Keratinocyte (primary cell): ENCODE results near the gene AKAP4.

ENCODE experiments used
- EZH2 ChIP-seq: IDR thresholded peaks from one replicate; pipeline ENCODE4 v1.6.1; 2012; ENCODE audit warnings: inconsistent platforms, mild to moderate bottlenecking, low read length, moderate library complexity
- TF ChIP-seq, protein P1 (sequence below), 3 experiments: IDR thresholded peaks in 1 of 3; conservative IDR thresholded peaks in 1 of 3; optimal IDR thresholded peaks in 1 of 3; 2 replicates in 2 of 3; 3 replicates in 1 of 3; pipeline versions ENCODE3 to v1.5.1; 2011; ENCODE audit warnings: low read length in 3 of 3, mild to moderate bottlenecking in 3 of 3, moderate library complexity in 2 of 3, control low read depth in 1 of 3, inconsistent platforms in 1 of 3; ENCODE audit not compliant: insufficient read depth in 2 of 3; ENCODE audit errors: extremely low read depth in 1 of 3

DNA sequence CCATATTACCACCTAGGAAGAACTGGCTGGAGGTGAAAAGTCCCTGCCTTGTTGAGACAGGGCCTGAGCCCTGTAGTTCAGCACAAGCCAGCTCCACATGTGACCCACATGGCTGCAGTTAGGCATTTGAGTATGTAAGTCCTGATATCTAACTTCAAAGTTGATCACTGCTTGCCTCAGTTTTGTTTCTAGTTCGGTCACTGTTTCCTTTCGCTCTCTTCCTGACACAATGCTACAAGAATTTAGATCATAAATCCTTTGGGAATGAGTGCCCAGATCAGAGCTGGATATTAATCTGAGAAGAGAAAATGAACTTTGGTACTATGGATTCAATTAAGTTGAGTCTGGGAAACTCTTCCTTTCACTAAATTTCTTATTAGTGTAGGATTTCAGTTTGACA lies 48.4 kb downstream of the AKAP4 start:
- TF ChIP-seq, protein P1, sequence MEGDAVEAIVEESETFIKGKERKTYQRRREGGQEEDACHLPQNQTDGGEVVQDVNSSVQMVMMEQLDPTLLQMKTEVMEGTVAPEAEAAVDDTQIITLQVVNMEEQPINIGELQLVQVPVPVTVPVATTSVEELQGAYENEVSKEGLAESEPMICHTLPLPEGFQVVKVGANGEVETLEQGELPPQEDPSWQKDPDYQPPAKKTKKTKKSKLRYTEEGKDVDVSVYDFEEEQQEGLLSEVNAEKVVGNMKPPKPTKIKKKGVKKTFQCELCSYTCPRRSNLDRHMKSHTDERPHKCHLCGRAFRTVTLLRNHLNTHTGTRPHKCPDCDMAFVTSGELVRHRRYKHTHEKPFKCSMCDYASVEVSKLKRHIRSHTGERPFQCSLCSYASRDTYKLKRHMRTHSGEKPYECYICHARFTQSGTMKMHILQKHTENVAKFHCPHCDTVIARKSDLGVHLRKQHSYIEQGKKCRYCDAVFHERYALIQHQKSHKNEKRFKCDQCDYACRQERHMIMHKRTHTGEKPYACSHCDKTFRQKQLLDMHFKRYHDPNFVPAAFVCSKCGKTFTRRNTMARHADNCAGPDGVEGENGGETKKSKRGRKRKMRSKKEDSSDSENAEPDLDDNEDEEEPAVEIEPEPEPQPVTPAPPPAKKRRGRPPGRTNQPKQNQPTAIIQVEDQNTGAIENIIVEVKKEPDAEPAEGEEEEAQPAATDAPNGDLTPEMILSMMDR (optimal IDR thresholded peaks at IDR 0.05 in 1 of 3, IDR thresholded peaks at IDR 0.05 in 1 of 3, conservative IDR thresholded peaks at IDR 0.05 in 1 of 3; ENCODE audit: extremely low read depth in 1 of 3, insufficient read depth in 2 of 3, low read length in 3 of 3), result no peak
- TF ChIP-seq EZH2, result no peak
